Gastrocnemius medialis (tissue), 4 donors: ENCODE data around the gene SZT2.

Source experiments
- POLR2A ChIP-seq, 2 donors: fragments of 450-650 bp; IDR thresholded peaks; one replicate each; pipeline ENCODE4 v1.6.1; 2017; ENCODE audit warnings: antibody characterized with exemption in 2 of 2, mild to moderate bottlenecking in 2 of 2, moderate library complexity in 2 of 2
- TF ChIP-seq, protein P1 (sequence below), 5 experiments: fragments of 450-650 bp in 3 of 5; fragments of 200-600 bp in 2 of 5; sonication (generic) in 2 of 5; IDR thresholded peaks in 4 of 5; conservative IDR thresholded peaks in 1 of 5; 1 replicate in 4 of 5; 2 replicates in 1 of 5; pipeline ENCODE4 v1.5.1; 2016 to 2019; ENCODE audit warnings: antibody characterized with exemption in 5 of 5, mild to moderate bottlenecking in 3 of 5, moderate library complexity in 3 of 5

DNA sequence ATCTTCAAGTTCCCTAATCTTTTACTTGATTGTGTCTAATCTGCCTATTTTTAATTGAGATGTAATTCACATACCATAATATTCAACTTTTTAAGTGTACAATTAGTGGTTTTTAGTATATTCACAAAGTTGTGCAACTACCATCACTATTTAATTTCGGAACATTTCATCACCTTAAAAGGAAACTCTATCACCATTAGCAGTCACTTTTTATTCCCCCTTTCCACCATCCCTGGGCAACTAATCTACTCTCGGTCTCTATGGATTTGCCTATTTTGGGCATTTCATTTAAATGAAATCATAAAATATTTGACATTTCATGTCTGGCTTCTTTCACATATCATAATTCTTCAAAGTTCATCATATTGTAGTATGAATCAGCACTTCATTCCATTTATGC, 94.7 kb downstream of the SZT2 start:
- TF ChIP-seq POLR2A (IDR thresholded peaks at IDR 0.05): no peak
- TF ChIP-seq, protein P1, sequence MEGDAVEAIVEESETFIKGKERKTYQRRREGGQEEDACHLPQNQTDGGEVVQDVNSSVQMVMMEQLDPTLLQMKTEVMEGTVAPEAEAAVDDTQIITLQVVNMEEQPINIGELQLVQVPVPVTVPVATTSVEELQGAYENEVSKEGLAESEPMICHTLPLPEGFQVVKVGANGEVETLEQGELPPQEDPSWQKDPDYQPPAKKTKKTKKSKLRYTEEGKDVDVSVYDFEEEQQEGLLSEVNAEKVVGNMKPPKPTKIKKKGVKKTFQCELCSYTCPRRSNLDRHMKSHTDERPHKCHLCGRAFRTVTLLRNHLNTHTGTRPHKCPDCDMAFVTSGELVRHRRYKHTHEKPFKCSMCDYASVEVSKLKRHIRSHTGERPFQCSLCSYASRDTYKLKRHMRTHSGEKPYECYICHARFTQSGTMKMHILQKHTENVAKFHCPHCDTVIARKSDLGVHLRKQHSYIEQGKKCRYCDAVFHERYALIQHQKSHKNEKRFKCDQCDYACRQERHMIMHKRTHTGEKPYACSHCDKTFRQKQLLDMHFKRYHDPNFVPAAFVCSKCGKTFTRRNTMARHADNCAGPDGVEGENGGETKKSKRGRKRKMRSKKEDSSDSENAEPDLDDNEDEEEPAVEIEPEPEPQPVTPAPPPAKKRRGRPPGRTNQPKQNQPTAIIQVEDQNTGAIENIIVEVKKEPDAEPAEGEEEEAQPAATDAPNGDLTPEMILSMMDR (IDR thresholded peaks at IDR 0.05 in 4 of 5, conservative IDR thresholded peaks at IDR 0.05 in 1 of 5): no peak
